IPS-11a (cell line): ENCODE data around the gene LAMB1.
A peak's percentile ranks its signal among the peaks of the same experiment; 100 is the strongest.
"Not testable (repeated sequence)": the region's sequence is repeated elsewhere in the genome, so short reads cannot be mapped to it uniquely, and the experiment has no call there.

ENCODE experiments used
- H3K4me3 ChIP-seq: one replicate; pipeline ENCODE4 v1.5.1; 2013; ENCODE audit warnings: low read depth, low read length, control low read depth

Gene LAMB1

DNA sequence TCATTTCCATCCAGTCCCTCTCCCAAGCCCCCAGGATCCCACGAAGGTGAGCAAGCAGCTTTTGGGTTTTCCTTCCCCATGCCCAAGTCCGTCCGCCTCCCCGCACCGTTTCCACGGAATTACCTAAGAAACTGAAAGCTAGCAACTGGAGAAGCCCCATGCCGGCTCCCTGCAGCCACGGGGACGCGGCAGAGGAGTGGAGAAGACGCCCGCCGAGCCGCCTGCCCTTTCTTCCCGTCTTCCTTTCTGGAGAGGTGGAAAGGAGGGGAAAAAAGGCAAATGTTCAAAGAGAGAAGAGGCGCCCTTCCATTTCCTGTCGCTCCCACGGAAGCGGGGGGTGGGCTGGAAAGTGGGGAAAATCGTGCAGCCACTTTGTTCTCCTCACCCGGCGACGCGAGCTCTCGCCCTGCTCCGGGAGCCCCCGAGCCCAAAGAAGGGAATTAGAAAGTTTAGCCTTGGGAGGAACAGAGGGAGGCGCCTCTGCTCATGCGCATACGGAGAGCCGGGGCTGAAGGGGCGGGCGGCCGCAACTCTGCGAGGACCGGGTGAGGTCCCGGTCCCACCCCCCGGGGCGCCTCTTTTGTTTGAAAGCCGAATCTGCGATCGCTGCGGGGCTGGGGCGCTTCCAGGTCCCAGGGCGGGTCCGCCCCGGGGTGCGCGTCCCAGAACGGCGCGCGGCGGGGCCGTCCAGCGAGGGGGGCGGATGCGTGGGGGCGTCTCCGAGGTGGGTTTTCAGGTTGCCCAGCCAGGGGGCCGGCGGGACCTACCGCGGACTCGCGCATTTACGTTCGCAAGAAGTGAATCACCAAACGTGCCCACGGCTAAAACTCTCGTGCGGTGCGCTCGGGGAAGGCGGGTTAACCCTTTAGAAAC lies at the start of gene LAMB1:
Gene LAMB1 (minus strand): TSS at position 436 of the 873 bp plus-strand sequence. CDS start 276 bp downstream, at position 160.
- peak within 1 kb of the TSS; percentile 65 for H3K4me3 ChIP-seq

DNA sequence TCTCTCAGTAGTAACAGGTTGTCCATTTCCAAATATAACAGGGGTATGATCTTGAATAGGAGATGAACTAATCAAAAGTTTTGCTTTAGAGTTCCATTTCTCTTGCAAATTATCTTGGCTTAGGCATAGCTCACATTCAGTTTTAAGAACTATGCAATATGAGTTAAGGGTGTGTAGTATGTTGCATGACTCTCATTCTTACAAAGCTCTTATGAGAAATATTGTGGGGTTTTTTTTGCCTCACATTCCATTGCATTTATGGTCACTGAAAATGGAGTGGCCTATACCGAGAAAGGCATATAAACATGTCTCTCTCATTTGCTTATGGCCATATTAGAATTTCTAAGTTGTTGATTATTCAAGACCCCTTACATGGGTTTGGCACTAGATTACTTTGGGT lies 48.5 kb upstream of the LAMB1 start:
- H3K4me3 ChIP-seq, result no peak overlapping the region

DNA sequence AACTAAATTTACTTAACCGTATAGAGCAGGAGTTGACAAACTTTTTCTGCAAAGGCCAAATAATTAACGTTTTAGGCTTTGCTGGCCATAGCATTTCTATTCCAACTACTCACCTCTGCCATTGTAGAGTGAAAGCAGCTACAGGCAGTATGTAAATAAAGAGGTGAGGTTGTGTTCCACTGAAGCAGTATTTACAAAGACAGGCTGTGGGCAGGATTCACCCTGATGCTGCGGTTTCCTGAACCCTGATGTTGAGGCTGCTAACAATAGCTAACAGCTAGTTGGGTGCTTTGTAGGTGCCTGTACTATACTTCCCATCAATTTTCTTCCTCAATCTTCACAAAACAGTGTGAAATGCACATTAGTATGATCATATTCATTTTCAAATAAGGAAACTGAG lies 47.0 kb upstream of the LAMB1 start:
- H3K4me3 ChIP-seq, result no peak overlapping the region

DNA sequence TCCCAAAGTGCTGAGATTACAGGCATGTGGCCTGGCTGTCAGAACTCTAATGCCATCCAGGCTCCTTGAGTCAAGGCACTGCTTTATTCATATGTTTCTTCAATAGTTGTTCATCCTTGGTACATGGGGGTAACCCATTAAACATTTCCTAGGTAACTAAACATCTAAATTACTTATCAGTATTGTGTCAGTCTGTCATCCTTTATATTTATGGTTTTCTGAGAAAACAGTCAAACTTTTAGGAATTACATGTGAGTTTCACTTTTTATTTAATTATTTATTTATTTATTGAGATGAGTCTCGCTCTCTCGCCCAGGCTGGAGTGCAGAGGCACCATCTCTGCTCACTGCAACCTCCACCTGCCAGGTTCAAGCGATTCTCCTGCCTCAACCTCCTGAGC lies 45.5 kb upstream of the LAMB1 start:
- no peak overlapping the region for H3K4me3 ChIP-seq

DNA sequence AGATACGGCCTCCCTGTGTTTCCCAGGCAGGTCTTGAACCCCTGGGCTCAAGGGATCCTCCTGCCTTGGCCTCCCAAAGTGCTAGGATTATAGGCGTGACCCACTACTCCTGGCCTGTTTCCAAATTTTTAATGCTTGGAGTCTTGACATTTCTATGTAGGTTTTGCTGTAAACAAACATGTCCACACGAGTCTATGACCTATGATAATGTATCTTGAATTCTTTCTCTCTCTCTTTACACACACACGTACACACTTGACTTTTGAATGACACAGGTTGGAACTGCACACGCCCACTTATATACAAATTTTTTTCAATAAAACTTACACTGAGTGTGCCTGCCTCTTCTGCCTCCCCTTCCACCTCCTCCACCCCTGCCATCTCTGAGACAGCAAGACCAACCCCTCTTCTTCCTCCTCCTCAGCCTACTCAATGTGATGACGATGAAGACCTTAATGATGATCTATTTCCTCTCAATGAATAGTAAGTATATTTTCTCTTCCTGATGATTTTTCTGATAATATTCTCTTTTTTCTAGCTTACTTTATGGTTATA lies 44.1 kb upstream of the LAMB1 start:
- H3K4me3 ChIP-seq, result no peak overlapping the region

DNA sequence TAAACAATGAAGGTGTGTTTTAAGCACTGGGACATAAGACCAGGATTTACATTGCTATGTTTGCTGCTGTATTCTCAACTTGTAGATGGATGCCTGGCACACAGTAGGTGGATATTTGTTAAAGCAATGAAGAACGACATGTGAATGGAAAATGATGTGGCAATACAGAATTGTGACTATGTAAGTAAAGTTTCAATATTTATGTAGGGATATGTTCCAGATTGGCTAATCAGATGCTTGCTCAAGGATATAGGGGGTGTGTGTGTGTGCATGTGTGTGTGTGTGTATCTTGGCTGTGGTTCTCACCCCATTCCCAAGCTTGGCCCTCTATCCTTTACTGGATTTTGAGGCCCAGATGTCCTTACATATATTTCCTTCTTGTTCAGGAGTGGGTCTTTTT lies 42.7 kb upstream of the LAMB1 start:
- no peak overlapping the region for H3K4me3 ChIP-seq

DNA sequence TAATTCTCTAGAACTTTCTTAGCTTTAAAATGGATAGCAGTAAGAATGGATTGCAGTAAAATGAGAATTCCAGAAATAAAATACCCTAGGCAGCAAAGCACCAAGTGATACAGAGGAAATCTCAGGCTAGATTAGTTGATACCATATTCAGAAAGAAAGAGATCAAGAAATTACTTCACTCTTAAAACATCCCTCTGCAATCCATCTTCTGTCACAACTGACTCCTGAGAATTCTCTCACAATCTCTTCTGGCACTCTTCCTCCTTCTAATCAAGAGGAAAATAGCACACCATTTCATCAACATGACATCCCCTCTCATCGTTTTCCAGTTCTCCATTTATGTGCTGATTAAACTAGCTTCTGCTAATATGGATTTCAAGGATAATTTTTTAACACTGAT lies 42.2 kb upstream of the LAMB1 start:
- H3K4me3 ChIP-seq, result no peak overlapping the region

DNA sequence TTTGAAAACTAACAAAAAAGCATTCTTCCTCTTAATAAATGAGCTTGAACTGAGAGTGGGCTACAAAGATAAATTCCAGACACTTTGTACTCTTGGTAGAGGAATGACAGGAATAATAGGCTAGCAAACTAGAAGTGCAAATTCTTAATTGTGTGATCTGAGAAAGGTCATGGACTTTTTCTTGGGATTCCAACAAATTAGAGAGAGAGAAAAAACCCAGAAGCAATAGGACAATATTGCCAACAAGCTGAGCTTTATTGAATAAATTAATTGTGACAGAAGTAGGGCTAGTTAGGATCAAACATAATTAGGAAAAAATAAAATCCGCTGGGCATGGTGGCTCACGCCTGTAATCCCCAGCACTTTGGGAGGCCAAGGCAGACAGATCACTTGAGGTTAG lies 41.4 kb upstream of the LAMB1 start:
- no peak overlapping the region for H3K4me3 ChIP-seq

DNA sequence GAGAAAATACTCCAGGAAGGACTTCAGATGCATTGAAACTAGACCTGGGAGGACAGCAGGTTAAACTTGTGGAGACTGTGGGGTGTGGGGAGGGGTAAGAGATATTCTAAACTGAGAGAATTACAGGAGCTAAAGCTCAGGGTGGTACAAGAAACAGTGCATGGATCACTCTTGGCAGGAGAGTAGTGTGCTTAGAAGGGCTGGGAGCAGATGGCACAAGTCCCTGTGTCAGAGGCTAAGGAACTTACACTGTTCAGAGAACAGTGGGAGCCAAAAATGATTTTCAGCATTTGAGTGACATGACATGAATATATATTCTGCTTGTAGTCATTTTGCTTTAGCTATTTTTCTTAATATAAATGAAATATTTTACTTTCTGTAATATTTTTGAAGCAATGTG lies 36.0 kb upstream of the LAMB1 start:
- H3K4me3 ChIP-seq, result no peak overlapping the region

DNA sequence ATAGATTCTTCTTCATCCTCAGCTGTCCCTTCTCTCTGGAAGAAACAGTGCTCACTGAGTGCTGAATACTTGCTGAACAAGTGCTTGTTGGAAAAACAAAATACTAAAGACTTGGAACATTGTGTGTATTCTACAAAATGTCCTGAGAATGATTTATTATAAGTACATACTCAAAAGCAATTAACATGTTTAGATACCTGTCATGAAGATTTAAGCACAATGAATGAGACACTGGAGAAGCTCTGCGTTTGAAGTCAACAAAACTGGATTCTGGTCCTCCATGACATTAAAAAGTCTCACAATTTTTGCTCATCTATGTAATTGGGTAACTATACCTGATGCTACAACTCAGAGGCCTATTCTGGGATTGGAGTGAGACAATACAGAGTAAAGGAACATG lies 34.8 kb upstream of the LAMB1 start:
- H3K4me3 ChIP-seq, result no peak overlapping the region

DNA sequence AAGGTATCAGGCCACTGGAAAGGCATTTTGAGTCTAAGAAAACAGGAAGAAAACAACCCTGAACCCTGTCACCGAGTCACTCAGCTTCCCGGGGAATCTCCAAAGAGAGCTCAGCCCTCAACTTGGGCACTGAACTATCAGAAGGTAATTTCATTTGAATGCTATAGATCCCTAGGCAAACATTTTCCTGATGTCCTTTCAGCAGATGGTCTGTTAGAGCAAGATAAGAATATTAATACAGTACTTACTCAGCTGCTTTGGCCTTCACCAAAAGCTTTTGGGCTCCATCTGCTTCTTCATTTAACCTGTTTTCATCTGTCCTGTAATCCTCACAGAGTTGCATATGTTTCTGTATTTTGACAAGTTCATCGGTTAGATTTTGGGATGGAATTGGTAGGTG lies 34.2 kb upstream of the LAMB1 start:
- H3K4me3 ChIP-seq, result no peak overlapping the region

DNA sequence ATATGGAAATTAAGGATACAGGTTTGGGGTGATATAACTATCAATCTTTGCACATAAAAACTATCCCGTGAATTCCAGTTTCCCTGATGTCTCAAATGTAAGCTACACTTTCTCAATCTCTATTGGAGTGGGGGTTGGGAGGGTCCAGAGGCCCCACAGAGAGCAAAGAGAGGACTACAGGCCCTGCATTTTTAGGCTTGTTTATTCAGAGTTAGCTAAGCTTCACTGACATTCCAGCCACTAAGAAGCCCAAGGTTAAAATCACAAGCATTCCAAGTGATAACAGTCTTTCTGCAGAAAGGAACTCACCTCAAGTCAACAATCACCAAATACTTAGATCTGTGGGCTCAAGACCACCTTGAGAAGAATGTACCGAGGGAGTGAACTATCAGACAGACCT lies 31.6 kb upstream of the LAMB1 start:
- no peak overlapping the region for H3K4me3 ChIP-seq

DNA sequence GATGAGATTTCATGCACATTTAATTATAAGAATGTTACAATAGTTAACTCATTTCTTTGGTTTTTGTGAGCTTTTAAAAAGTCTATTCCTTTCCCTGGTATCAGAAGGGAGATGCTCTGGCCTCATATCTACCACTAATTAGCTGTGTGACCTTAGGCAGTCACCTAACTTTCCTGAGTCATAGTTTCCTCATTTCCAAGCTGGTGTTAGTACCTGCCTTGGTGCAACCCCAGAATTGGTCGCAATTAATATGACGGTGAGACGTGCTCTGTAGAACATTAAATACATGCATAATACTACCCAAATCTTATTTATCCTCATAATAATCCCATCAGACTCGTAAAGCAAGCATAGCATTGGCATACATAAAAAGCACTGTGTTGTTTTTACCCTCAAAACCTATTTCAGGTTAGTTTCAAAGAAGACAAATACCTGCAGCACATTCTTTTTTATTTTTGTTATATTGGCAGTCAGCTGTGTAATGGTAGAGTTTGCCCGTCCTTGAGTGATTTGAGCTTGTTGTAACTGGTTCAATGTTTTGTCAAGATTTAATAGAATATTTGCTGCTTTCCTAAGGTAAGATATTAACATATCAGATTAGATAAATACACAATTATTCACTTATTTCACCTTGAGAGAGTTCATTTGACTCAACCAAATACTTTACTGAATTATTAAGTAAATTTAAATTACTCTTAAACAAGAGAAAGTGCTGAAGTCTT lies 31.0 kb upstream of the LAMB1 start:
- no peak overlapping the region for H3K4me3 ChIP-seq

DNA sequence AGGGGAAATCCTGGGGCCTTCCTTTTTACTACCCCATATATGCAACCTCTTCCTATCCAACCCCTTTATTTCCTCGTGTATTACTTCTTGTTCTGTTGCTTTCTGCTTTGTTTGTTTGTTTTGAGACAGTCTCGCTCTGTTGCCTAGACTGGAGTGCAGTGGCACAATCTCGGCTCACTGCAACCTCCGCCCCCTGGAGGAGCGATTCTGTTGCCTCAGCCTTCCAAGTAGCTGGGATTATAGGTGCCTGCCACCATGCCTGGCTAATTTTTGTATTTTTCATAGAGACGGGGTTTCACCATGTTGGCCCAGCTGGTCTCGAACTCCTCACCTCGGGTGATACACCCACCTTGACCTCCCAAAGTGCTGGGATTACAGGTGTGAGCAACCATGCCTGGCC lies 30.3 kb upstream of the LAMB1 start:
- not testable (repeated sequence) for H3K4me3 ChIP-seq

DNA sequence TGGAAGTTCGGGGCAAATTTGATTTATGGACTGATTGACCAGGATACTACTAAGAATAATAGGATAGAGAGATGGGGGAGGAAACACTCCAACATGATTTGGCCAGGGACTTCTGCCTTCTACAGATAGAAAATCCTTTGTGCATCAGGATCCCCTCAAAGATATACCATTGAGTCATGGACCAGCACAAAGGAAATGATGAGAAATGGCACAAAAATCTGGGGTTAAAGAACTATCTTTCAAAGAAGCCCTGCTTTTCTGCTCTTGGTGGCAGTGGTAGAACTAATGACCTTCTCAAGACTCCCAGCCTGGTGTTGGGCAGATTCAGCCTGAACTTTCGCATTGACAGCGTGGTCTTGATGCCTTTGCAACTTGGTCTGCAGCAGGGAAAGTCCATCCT lies 27.6 kb upstream of the LAMB1 start:
- no peak overlapping the region for H3K4me3 ChIP-seq

DNA sequence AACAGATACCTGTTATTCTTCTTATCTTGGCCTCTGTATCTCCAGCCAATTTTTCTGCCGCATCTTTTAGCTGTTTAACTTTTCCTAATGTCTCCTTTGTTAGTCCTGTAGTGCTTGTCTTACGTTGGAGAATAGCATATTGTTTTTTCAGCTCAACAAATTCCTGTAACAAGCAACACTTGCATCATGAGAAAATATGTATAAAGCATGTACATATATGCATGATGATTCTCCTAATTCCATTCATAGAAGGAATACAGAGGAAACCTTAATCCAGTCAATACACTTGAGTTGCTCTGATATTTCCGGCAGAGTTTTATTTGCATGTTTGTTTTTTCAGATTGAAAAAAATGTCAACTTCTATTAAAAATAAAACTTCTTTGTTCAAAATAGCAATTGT lies 26.1 kb upstream of the LAMB1 start:
- no peak overlapping the region for H3K4me3 ChIP-seq

DNA sequence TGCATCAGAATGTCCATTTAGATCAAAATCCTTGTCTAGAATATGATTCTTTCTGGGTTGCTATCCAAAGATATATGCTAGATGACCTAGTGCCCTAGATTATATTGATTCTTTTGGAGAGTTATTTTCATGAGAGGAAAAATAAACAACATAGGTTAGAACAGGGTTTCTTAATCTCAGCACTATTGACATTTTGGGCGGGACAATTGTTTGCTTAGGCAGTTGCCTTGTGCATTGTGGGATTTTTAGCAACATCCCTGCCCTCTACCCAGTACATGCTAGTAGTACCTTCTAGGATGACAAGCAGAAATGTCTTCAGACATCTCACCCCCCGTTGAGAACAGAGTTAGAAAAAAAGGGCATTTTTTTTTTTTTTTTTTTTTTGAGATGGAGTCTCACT lies 25.1 kb upstream of the LAMB1 start:
- H3K4me3 ChIP-seq, result no peak overlapping the region

DNA sequence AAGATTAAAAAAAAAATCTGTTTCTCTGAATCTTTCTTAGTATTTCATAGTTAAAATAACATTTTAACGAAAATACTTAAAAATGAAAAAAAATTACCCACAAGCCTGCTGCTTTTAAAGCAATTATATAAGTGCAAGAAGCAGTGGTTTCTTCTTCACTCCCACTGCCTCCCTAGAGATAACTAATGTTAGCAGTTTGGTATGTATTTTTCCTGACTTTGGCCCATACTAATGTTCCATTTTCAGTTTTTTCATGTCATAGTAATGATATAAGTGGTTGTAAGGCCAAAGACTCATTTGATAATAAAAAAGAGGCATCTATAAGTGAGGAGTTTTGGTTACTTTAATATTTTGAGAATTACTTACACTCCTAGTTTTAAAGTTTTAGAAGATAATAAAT lies 24.3 kb upstream of the LAMB1 start:
- no peak overlapping the region for H3K4me3 ChIP-seq

DNA sequence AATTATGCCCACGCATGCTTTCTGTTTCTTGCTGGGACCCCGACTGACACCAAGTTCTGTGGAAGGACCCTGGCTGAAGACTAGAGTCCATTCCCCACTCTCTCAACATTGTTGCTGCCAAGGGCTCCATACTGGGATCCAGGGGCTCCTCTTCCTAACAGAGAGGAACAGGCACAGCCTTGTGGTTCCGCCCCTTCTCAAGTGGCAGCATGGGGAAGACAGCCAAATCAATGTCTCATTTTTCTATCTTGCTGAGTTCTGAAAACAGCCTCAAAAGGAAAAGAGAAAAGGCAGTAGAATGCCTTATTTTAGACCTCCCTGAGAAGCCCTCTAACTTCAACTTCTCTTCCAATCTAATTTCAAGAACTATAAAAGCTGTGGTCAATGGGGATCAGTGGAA lies 23.7 kb upstream of the LAMB1 start:
- H3K4me3 ChIP-seq, result no peak overlapping the region

DNA sequence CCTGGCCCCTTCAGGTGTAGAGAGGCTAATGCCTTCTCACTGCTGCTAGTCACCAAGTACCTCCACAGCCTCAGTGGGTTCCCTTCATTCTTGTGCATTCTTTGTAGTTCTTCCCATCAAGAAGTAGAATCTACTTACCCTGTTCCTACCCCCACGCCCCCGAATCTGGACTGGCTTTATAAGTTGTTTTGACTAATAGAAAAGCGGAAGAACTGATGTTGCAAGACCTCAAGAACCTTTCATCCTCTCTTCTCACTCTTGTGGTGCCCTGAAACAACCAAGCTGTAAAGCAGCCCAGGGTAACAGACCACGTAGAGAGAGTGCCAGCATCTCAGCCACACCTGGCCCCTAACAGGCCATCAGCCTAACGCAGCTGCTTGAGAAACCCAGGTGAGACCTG lies 23.2 kb upstream of the LAMB1 start:
- H3K4me3 ChIP-seq, result no peak overlapping the region

DNA sequence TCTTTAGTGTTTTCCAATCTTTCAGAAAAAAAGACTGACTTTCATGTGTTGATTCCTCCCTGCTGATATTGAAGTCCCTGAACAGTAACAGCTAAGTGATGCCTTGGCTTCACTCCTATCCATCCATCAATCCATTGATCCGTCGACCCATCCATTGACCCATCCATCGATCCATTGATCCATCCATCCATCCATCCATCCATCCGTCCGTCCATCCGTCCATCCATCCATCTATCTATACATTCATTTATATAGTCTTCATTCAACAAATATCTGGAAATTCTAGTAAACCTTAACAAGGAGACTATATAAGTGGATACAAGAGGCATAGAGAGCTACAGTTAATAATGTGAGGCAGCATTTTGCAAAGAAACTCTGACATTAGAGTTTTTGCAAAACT lies 21.6 kb upstream of the LAMB1 start:
- H3K4me3 ChIP-seq, result no peak overlapping the region

DNA sequence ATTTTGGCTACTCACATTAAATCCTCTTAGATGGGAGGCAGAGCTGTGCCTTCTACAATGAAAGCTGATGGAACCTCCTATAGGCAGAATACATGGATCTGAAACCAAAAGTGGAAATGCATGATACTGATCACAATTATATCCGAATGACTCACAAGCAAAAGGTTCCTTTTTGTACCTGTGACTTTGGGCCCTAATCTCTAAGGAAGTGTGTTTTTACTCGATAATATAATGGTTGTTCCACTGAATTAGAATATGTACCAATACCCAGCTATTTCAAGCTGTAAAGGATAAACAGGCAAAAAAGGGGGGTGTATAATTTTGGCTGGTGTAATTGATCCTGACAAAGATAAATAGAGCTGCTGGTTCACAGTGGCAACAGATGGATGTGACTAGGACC lies 17.6 kb upstream of the LAMB1 start:
- H3K4me3 ChIP-seq, result no peak overlapping the region
